Measurements from ENCODE around the gene PRXL2B. TPM values are rescaled to one million over a fixed set of nuclear protein-coding genes. Genes with fewer than 3 reads are reported as not detected.

Gene PRXL2B
- total RNA-seq, 1 experiment from 2014 or later: 32.2 TPM

DNA sequence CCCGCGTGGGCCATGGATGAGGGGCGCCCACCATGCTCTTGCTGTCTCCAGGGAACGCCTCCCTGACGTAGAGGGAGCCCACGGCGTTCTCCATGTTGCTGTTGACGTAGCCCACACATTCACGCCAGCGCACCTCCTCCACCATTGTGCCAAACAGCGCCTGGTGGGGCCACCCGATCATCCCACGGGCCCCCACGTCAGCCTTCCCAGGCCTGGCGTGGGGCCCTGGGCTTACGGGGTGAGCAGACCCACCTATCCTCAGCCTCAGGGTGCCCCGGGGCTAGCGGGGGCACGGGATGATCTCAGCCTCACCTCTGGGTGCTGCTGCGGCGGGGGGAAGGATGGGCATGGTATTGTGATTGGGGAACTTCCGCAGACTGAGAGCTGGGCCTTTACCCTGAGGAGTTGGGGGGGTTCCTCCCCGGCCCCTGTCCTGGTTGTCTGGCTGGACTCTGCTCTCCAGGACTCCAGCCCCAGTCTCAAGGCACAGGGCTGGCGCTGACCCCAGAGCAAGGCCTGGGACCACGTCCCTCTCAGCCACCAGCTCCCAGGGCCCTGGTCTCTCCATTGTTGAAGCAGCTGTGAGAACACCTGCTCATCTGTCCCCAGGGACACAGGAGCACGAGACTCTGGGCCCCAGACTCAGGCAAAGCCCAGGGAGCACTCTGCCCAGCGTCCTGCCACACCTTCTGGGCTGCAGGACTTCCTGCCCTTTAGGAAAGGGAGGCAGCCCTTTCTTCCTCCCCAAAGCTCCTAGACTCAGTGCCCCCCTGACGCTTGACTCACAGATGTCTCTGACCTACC is 10.2 kb downstream of the PRXL2B start:
- H3K9me3 ChIP-seq (ENCODE audit: control insufficient read depth in 1 of 2, insufficient read depth in 1 of 2, low read depth in 1 of 2, low read length in 2 of 2): no peaks in the 10 kb centered on the region
- peak; percentile 10; the same call in 1 of the 2 replicates for ATAC-seq
- ChIA-PET POLR2A (no interaction called here), RAD21 (ENCODE audit: low non-redundant PET in 1 of 2, low total read pairs in 2 of 2, uncharacterized antibody in 2 of 2, unreplicated experiment in 2 of 2) (no interaction called here), CTCF (interaction anchor here (0.6 kb wide), 1 partner anchor 823 kb away, joined by 3 read pairs; no protein-coding TSS in a partner anchor)
- no TSS peak for BruUV-seq (replicated peaks)
- no peaks in the 10 kb centered on the region for H4K20me1 ChIP-seq (ENCODE audit: insufficient read depth)
- H3K27me3 ChIP-seq (ENCODE audit: insufficient read depth, low read length): 0 out of 2 replicates have a peak, but pooled peaks cover under 1% of the 10 kb centered on the region
- no peak overlapping the region for H3K4me3 ChIP-seq (replicated peaks in 1 of 2; ENCODE audit: low read depth in 1 of 2, low read length in 2 of 2)
- no peaks in the 10 kb centered on the region for H3K79me2 ChIP-seq (ENCODE audit: insufficient read depth, low read length)
- TF ChIP-seq EZH2phosphoT487 (IDR thresholded peaks at IDR 0.05; ENCODE audit: borderline replicate concordance) (no peak), YY1 (IDR thresholded peaks at IDR 0.05; ENCODE audit: extremely low read depth, insufficient replicate concordance, low read depth, low read length) (no peak), EZH2 (IDR thresholded peaks at IDR 0.05) (no peak), POLR2A (IDR thresholded peaks at IDR 0.05; ENCODE audit: borderline replicate concordance, extremely low read depth, insufficient read depth, insufficient read length) (no peak), ELF1 (IDR thresholded peaks at IDR 0.05; ENCODE audit: borderline replicate concordance, low read depth) (no peak), SRF (IDR thresholded peaks at IDR 0.05; ENCODE audit: low read depth) (no peak), RAD21 (IDR thresholded peaks at IDR 0.05; ENCODE audit: low read depth) (no peak), ZNF274 (IDR thresholded peaks at IDR 0.05; ENCODE audit: low read depth, low read length) (no peak), JUND (IDR thresholded peaks at IDR 0.05) (no peak), EGR1 (IDR thresholded peaks at IDR 0.05; ENCODE audit: low read depth) (no peak), SIN3A (IDR thresholded peaks at IDR 0.05; ENCODE audit: low read depth) (no peak), TCF7L2 (IDR thresholded peaks at IDR 0.05; ENCODE audit: borderline replicate concordance, extremely low read depth, insufficient read depth, insufficient read length) (no peak), CBX3 (IDR thresholded peaks at IDR 0.05; ENCODE audit: low read depth) (no peak), FOSL1 (IDR thresholded peaks at IDR 0.05; ENCODE audit: low read depth) (no peak), ZFX (IDR thresholded peaks at IDR 0.05) (no peak), POLR2AphosphoS5 (IDR thresholded peaks at IDR 0.05; ENCODE audit: low read depth, low read length) (no peak)
- TF ChIP-seq, protein P1, sequence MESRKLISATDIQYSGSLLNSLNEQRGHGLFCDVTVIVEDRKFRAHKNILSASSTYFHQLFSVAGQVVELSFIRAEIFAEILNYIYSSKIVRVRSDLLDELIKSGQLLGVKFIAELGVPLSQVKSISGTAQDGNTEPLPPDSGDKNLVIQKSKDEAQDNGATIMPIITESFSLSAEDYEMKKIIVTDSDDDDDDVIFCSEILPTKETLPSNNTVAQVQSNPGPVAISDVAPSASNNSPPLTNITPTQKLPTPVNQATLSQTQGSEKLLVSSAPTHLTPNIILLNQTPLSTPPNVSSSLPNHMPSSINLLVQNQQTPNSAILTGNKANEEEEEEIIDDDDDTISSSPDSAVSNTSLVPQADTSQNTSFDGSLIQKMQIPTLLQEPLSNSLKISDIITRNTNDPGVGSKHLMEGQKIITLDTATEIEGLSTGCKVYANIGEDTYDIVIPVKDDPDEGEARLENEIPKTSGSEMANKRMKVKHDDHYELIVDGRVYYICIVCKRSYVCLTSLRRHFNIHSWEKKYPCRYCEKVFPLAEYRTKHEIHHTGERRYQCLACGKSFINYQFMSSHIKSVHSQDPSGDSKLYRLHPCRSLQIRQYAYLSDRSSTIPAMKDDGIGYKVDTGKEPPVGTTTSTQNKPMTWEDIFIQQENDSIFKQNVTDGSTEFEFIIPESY (IDR thresholded peaks at IDR 0.05; ENCODE audit: extremely low read depth, insufficient replicate concordance, low read length): no peak
- TF ChIP-seq, protein P2, sequence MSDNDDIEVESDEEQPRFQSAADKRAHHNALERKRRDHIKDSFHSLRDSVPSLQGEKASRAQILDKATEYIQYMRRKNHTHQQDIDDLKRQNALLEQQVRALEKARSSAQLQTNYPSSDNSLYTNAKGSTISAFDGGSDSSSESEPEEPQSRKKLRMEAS (IDR thresholded peaks at IDR 0.05): no peak
- TF ChIP-seq, protein P3, sequence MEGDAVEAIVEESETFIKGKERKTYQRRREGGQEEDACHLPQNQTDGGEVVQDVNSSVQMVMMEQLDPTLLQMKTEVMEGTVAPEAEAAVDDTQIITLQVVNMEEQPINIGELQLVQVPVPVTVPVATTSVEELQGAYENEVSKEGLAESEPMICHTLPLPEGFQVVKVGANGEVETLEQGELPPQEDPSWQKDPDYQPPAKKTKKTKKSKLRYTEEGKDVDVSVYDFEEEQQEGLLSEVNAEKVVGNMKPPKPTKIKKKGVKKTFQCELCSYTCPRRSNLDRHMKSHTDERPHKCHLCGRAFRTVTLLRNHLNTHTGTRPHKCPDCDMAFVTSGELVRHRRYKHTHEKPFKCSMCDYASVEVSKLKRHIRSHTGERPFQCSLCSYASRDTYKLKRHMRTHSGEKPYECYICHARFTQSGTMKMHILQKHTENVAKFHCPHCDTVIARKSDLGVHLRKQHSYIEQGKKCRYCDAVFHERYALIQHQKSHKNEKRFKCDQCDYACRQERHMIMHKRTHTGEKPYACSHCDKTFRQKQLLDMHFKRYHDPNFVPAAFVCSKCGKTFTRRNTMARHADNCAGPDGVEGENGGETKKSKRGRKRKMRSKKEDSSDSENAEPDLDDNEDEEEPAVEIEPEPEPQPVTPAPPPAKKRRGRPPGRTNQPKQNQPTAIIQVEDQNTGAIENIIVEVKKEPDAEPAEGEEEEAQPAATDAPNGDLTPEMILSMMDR (IDR thresholded peaks at IDR 0.05 in 2 of 3, conservative IDR thresholded peaks at IDR 0.05 in 1 of 3; ENCODE audit: borderline replicate concordance in 1 of 3, insufficient read depth in 1 of 3, low read depth in 2 of 3, low read length in 2 of 3): no peak
- H3K9ac ChIP-seq (ENCODE audit: low read length): no peak overlapping the region
- no peaks in the 10 kb centered on the region for H3K9me2 ChIP-seq (ENCODE audit: insufficient read depth)
- H3K27ac ChIP-seq (ENCODE audit: low read depth, low read length): no peak overlapping the region; the same call in 1 of the 2 replicates
- intact Hi-C loops (cut with micrococcal nuclease): no loop called here
- H2AFZ ChIP-seq (ENCODE audit: low read depth, low read length, poor library complexity, severe bottlenecking): no peak overlapping the region
- no peak overlapping the region for H3K4me2 ChIP-seq (ENCODE audit: low read length)
- H3K4me1 ChIP-seq (ENCODE audit: control insufficient read depth in 1 of 2, insufficient read depth in 2 of 2, low read length in 2 of 2): no peaks in the 10 kb centered on the region
- DNase-seq (ENCODE audit: low read depth, low spot score): no peak
- H3K36me3 ChIP-seq (ENCODE audit: control insufficient read depth in 1 of 2, insufficient read depth in 2 of 2, low read length in 2 of 2): no peaks in the 10 kb centered on the region

All from HCT116 (cell line).